ENCODE measurements around the gene ZNF780A. TPM values are rescaled to one million over a fixed set of nuclear protein-coding genes. Genes with fewer than 3 reads are reported as not detected.

Gene ZNF780A
- total and polyA plus RNA-seq, 7 experiments from 2014 or later, result 13.9 to 49.5 (median 21.2) TPM

DNA sequence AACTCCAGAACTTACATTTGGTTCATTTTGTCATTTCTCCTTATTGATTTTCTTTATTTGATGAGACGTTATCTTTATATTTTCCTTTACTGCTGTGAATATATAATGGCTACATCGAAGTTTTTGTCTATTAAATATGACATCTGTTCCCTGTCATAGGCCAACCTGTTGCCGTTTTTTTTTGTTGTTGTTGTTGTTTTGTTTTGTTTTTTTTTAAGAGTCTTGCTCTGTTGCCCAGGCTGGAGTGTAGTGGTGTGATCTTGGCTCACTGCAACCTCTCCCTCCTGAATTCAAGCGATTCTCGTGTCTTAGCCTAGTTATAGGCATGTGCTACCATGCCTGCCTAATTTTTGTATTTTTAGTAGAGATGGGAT, 64.2 kb downstream of the ZNF780A start:
- H3K27me3 Mint-ChIP-seq, result no peaks in the 10 kb centered on the region
- CTCF ChIA-PET, result interaction anchor here (0.8 kb wide), 1 partner anchor 9 kb away, joined by 3 read pairs; no protein-coding TSS in a partner anchor
- Histone ChIP-seq H3K4me1 (ENCODE audit: control insufficient read depth in 2 of 2, insufficient read depth in 2 of 2, low read length in 2 of 2) (no peaks in the 10 kb centered on the region), H3K36me3 (ENCODE audit: control insufficient read depth in 2 of 3, insufficient read depth in 3 of 3, low read length in 3 of 3) (no peaks in the 10 kb centered on the region), H3K27me3 (ENCODE audit: control insufficient read depth in 2 of 2, insufficient read depth in 2 of 2, low read length in 2 of 2) (no peaks in the 10 kb centered on the region), H3K27ac (ENCODE audit: low read depth, low read length) (no peak overlapping the region), H3K4me3 (ENCODE audit: low read length) (no peak overlapping the region), H3K9me3 (ENCODE audit: control insufficient read depth in 2 of 3, low read length in 3 of 3) (peaks cover 18 to 76% (median 32%) of the 10 kb centered on the region in 3 experiments)
- H3K9me3 Mint-ChIP-seq, result peaks cover 8 to 95% (median 67%) of the 10 kb centered on the region in 11 donors
- peaks cover 8 to 36% (median 26%) of the 10 kb centered on the region in 5 donors for H3K36me3 Mint-ChIP-seq
- no peak overlapping the region for H3K4me3 Mint-ChIP-seq
- POLR2A ChIA-PET, result no interaction called here
- DNase-seq (no peak), ATAC-seq (no peak)
- peak overlapping the region in 1 of 9 donors; percentile 26 for H3K27ac Mint-ChIP-seq
- intact Hi-C loops (cut with micrococcal nuclease), result loop anchor here in 1 of 2 donors (10.0 kb wide), 1 partner anchor 48 kb away; no protein-coding TSS in a partner anchor
- H3K4me1 Mint-ChIP-seq, result peaks cover 0 to 2% (median 0%) of the 10 kb centered on the region in 7 donors

- no peak overlapping the region for H3K4me3 ChIP-seq (ENCODE audit: low read length)
- peaks cover 8 to 95% (median 70%) of the 10 kb centered on the region in 11 donors for H3K9me3 Mint-ChIP-seq
- H3K27ac ChIP-seq (ENCODE audit: low read depth, low read length), result no peak overlapping the region
- no peaks in the 10 kb centered on the region for H3K27me3 ChIP-seq (ENCODE audit: control insufficient read depth in 2 of 2, insufficient read depth in 2 of 2, low read length in 2 of 2)
- ChIA-PET POLR2A (no interaction called here), CTCF (interaction anchor here (0.8 kb wide), 1 partner anchor 8 kb away, joined by 3 read pairs; no protein-coding TSS in a partner anchor)
- no peak overlapping the region for H3K4me3 Mint-ChIP-seq
- peaks cover 0 to 2% (median 0%) of the 10 kb centered on the region in 7 donors for H3K4me1 Mint-ChIP-seq
- DNase-seq (no peak), ATAC-seq (no peak)
- intact Hi-C loops (cut with micrococcal nuclease), result loop anchor here in 1 of 2 donors (10.0 kb wide), 1 partner anchor 49 kb away; no protein-coding TSS in a partner anchor
- no peaks in the 10 kb centered on the region for H3K27me3 Mint-ChIP-seq
- H3K4me1 ChIP-seq (ENCODE audit: control insufficient read depth in 2 of 2, insufficient read depth in 2 of 2, low read length in 2 of 2), result no peaks in the 10 kb centered on the region
- peak overlapping the region in 1 of 9 donors; percentile 26 for H3K27ac Mint-ChIP-seq
- peaks cover 8 to 39% (median 29%) of the 10 kb centered on the region in 5 donors for H3K36me3 Mint-ChIP-seq
- peaks cover 18 to 71% (median 32%) of the 10 kb centered on the region in 3 experiments for H3K9me3 ChIP-seq (ENCODE audit: control insufficient read depth in 2 of 3, low read length in 3 of 3)
- no peaks in the 10 kb centered on the region for H3K36me3 ChIP-seq (ENCODE audit: control insufficient read depth in 2 of 3, insufficient read depth in 3 of 3, low read length in 3 of 3)
Observed at GRCh38 chr19:40025938-40026596, 64.7 kb downstream of the ZNF780A start.

GRCh38 chr19:40023969-40024368, 66.8 kb downstream of the ZNF780A start:
- ChIA-PET CTCF (no interaction called here), POLR2A (no interaction called here)
- H3K36me3 ChIP-seq (ENCODE audit: control insufficient read depth in 2 of 3, insufficient read depth in 3 of 3, low read length in 3 of 3), result no peaks in the 10 kb centered on the region
- H3K27me3 ChIP-seq (ENCODE audit: control insufficient read depth in 2 of 2, insufficient read depth in 2 of 2, low read length in 2 of 2), result no peaks in the 10 kb centered on the region
- no peak overlapping the region for H3K4me3 ChIP-seq (ENCODE audit: low read length)
- Mint-ChIP-seq H3K9me3 (peaks cover 4 to 95% (median 60%) of the 10 kb centered on the region in 11 donors), H3K4me1 (peaks cover 0 to 2% (median 0%) of the 10 kb centered on the region in 7 donors), H3K4me3 (no peak overlapping the region), H3K27me3 (no peaks in the 10 kb centered on the region), H3K36me3 (peaks cover 0 to 48% (median 17%) of the 10 kb centered on the region in 5 donors), H3K27ac (no peak overlapping the region)
- H3K9me3 ChIP-seq (ENCODE audit: control insufficient read depth in 2 of 3, low read length in 3 of 3), result peaks cover 18 to 60% (median 28%) of the 10 kb centered on the region in 3 experiments
- intact Hi-C loops (cut with micrococcal nuclease), result loop anchor here in 1 of 2 donors (10.0 kb wide), 1 partner anchor 51 kb away; no protein-coding TSS in a partner anchor
- H3K4me1 ChIP-seq (ENCODE audit: control insufficient read depth in 2 of 2, insufficient read depth in 2 of 2, low read length in 2 of 2), result no peaks in the 10 kb centered on the region
- DNase-seq, result no peak
- H3K27ac ChIP-seq (ENCODE audit: low read depth, low read length), result no peak overlapping the region
- ATAC-seq, result no peak

Other genes starting within 250 kb of the ZNF780A start
- 100 to 1,000 TPM; 237 to 387 (median 369) TPM for gene FBL, start 244.6 kb downstream of the ZNF780A start, total RNA-seq
- gene FBL, start 244.6 kb downstream of the ZNF780A start, polyA plus RNA-seq, result 100 to 1,000 TPM; 222 to 241 TPM
- 100 to 1,000 TPM in 2 of 5 experiments, 10 to 100 TPM in 3; 14.9 to 118 (median 28.1) TPM for gene FCGBP, start 156.3 kb downstream of the ZNF780A start, total RNA-seq
- gene FCGBP, start 156.3 kb downstream of the ZNF780A start, polyA plus RNA-seq, result 1 to 10 TPM in 1 of 2 donors, under 1 TPM in 1; 0.57 to 1.6 TPM
- gene PSMC4, start 119.8 kb downstream of the ZNF780A start, total RNA-seq, result 100 to 1,000 TPM in 1 of 5 experiments, 10 to 100 TPM in 4; 48.7 to 146 (median 69.1) TPM
- 10 to 100 TPM; 73.5 to 91.1 TPM for gene PSMC4, start 119.8 kb downstream of the ZNF780A start, polyA plus RNA-seq
- gene ZNF546, start 93.9 kb downstream of the ZNF780A start, total RNA-seq, result 10 to 100 TPM in 2 of 5 experiments, 1 to 10 TPM in 3; 4.7 to 24.8 (median 7.5) TPM
- 1 to 10 TPM; 7.0 to 7.6 TPM for gene ZNF546, start 93.9 kb downstream of the ZNF780A start, polyA plus RNA-seq
- gene ZNF780B, start 34.7 kb downstream of the ZNF780A start, total RNA-seq, result 10 to 100 TPM; 22.7 to 85.2 (median 35.2) TPM
- 10 to 100 TPM; 12.0 to 22.9 TPM for gene ZNF780B, start 34.7 kb downstream of the ZNF780A start, polyA plus RNA-seq
- gene MAP3K10, start 100.5 kb upstream of the ZNF780A start, total RNA-seq, result 10 to 100 TPM; 22.3 to 31.5 (median 27.0) TPM
- under 1 TPM; 0.09 to 0.52 TPM for gene MAP3K10, start 100.5 kb upstream of the ZNF780A start, polyA plus RNA-seq
- not detected for gene TTC9B, start 127.4 kb upstream of the ZNF780A start, total RNA-seq
- not detected for gene TTC9B, start 127.4 kb upstream of the ZNF780A start, polyA plus RNA-seq
- 1 to 10 TPM in 4 of 5 experiments, under 1 TPM in 1; 0.29 to 2.5 (median 1.5) TPM for gene CCNP, start 135.7 kb upstream of the ZNF780A start, total RNA-seq
- not detected for gene CCNP, start 135.7 kb upstream of the ZNF780A start, polyA plus RNA-seq
- 100 to 1,000 TPM; 149 to 220 (median 183) TPM for gene AKT2, start 194.4 kb upstream of the ZNF780A start, total RNA-seq
- 10 to 100 TPM; 22.5 to 38.4 TPM for gene AKT2, start 194.4 kb upstream of the ZNF780A start, polyA plus RNA-seq